HG03103 (cell line): Measurements from ENCODE around the gene CORO1C.

Source experiments
- ATAC-seq: cut with Tn5 transposase; IDR thresholded peaks from one replicate; pipeline ENCODE4 v1.9.1; 2021; ENCODE audit warnings: low read depth; ENCODE audit not compliant: unreplicated experiment

CORO1C gene

DNA sequence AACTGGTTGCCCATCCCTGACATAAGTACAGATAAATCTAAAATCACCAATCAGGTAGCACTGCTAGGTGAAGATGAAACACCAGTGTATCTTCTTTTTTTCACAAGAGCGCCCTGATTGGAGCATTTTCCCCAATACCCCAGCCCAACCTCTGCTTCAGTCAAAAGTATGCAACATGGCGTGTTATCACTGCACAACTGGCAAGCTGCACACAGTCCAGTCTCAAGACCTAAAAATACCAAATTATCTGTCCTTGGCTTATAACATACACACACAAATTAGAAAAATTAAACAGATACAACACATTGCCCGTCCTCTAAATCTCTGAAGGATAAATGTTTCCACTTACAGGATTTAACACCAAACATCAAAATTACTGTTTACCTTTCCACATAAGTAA, 77.4 kb downstream of the CORO1C start:
- ATAC-seq, result no peak

GRCh38 chr12:108653082-108653516, 78.2 kb downstream of the CORO1C start:
- ATAC-seq, result no peak

DNA sequence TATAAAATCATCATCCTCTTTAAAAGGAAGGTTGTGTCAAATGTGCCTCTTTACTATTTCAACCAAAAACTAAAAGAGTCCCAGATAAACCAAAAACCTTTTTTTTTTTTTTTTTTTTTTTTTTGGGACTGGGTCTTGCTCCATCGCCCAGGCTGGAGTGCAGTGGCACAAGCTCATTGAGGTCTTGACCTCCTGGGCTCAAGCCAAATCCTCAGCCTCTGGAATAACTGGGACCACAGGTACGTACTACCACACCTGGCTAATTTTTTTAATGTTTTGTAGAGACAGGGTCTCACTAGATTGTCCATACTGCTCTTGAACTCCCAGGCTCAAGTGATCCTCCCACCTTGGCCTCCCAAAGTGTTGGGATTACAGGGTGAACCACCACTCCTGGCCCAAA, 81.2 kb downstream of the CORO1C start:
- ATAC-seq, result no peak

GRCh38 chr12:108649669-108650068, 81.6 kb downstream of the CORO1C start:
- no peak for ATAC-seq

- ATAC-seq, result no peak
These were observed 82.2 kb downstream of the CORO1C start for GRCh38 chr12:108649126-108649525.

GRCh38 chr12:108648371-108648770, 82.9 kb downstream of the CORO1C start:
- ATAC-seq, result no peak

DNA sequence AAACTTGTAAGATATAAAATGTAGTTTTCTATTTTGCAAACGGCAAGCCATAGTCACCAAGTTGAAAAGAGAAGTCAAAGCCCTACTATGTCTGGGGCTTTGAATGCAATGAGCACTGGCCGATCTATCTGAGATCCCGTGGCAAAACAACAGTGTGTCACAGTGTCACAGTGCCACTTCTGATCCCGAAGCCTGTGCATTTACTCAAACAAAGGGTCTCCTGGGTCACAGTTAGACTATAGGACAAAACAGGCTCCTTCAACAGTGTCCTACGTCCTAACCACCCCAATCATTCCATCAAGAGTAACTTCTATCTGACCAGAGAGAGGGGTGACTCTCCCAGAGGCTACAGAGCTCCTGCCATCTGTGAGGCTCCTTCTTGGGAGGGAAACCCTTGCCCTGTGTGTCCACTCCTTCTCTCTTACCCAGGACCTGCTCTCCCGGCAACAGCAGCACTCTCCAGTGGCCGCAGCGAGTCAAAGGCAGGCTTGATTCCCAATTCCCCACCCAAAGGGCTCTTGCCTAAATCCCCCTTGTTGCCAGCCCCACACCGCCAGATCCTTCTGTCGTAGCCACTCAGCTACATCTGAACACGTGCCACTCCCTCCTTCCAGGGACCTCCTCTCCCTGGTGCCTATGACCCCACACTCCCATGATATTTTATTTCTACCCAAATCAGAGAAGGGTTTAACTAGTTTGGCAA, 83.6 kb downstream of the CORO1C start:
- ATAC-seq, result no peak

- no peak for ATAC-seq
These were observed 84.4 kb downstream of the CORO1C start for GRCh38 chr12:108646600-108647579.

GRCh38 chr12:108645686-108646599, 85.4 kb downstream of the CORO1C start:
- no peak for ATAC-seq

DNA sequence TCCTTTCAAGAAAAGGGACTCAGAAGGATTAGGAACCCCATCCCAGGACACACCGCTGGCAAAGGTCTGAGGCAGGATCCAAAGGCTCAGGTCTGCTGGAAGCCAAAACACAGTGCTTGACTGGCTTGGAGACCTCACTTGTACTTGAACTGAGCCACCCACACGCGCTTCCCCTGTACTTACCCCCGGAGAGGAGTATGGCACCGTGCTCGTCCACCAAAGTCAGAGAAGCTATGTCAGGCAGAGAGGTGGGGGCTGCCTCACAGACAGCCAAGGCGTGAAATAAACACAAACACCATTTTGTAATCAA, 86.6 kb downstream of the CORO1C start:
- ATAC-seq, result no peak

DNA sequence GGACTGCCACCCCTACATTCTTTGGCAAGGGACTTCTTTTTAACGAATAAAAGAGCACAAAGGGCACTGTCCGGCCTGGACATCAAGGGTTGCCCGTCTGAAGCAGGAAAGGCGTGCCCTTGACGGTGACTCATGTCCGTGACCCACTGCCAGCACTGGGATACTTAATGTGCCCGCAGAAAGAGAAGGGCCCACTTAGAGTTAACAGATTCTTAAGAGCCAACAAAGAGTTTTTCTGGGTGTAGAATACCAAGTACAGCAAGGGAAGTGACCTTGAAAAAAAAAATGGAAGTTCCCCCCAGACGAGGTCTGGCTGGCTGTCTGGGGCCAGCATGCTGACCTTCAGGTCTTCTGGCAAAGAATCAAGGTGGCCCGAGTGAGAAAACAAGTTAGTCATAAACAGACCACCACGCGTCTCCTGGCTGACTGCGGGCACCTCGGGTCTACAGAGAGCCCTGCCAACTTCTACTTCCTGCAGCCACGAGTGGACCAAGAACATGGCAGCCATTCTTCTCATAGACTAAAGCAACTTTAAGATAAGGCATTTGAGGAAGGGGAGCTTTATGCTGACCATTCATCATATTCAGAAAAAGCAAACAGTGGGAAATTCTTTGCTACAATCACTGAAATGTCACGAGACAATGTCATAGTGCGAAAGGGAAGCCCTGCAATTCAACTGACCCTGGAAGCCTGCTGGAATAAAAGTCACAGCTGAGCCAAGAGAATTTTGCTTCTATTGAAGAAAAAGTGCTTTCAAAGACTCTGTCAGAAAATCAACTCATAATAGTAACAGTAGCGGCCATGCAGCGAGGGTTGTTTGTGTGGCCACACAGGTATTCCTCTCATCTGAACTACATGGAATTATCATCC, 87.1 kb downstream of the CORO1C start:
- no peak for ATAC-seq

- ATAC-seq, result no peak
These were observed 88.2 kb downstream of the CORO1C start for GRCh38 chr12:108642899-108643654.

DNA sequence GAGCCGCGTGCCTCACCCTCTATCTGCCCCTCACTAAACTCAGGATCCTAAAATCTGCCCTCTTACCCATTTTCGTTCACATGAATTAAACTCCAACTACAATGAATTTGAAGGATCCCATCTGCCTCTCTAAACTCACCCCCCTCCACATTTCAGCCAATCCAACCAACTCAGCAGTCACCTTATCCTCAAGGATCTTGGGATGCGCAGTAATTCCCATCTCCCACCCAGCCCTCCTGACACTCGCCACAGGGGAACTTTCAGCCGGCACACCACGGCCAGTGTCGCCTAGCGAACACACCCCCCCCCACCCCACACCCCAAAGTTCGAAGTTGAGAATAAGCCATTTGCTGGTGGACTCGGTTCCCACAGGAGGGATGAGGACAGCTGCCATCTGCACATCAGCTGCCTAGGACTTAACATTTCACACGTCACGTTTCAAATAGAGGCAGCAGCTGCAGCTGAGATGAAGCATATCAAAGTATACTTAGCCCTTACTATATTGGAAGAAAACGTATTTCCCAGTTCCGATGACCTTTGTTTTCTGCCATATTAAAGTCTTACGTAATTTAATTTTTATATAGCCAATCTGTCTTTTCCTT, 88.9 kb downstream of the CORO1C start:
- no peak for ATAC-seq

GRCh38 chr12:108641446-108642268, 89.7 kb downstream of the CORO1C start:
- no peak for ATAC-seq

DNA sequence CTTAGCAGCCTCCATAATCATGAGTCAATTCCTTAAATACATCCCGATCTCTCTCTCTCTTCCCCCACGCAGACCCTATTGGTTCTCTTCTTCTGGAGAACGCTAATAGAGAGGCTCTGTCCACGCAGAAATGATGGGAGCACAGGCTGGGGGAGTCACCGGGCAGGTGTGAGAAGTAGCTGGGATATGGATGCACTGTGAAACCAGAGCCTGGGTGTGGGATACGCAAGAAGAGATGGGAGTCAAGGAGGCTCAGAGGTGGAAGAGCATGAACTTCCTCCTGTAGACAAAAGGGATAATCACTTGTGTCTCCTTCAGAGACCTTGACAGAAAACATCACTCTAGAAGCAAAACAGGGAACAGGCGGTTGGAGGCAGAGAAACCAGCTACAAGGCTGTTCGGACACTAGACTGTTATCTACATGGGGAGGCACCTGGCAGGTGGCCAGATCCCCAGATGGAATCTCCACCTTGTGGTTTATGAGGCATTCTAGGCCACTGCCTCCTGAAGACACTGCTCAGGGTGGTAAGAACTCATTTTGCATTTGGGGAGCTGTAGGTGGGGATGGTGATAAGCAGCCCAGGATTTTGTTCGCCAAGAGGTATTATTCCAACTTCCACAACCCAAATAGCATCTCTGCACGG, 90.4 kb downstream of the CORO1C start:
- ATAC-seq, result no peak

GRCh38 chr12:108638997-108639822, 92.1 kb downstream of the CORO1C start:
- no peak for ATAC-seq
